Body of pancreas (tissue), 4 donors: ENCODE data around the gene CTNNA2.

Source experiments
- POLR2A ChIP-seq, 3 donors: fragments of 450-650 bp; IDR thresholded peaks; one replicate each; pipeline ENCODE4 v1.6.1; 2016; ENCODE audit warnings: antibody characterized with exemption in 3 of 3, mild to moderate bottlenecking in 2 of 3
- TF ChIP-seq, protein P1 (sequence below), 7 experiments: fragments of 450-650 bp in 4 of 7; fragments of 200-600 bp in 3 of 7; sonication (generic) in 3 of 7; IDR thresholded peaks; one replicate each; pipeline ENCODE4 v1.5.1; 2016 to 2019; ENCODE audit warnings: antibody characterized with exemption in 7 of 7

DNA sequence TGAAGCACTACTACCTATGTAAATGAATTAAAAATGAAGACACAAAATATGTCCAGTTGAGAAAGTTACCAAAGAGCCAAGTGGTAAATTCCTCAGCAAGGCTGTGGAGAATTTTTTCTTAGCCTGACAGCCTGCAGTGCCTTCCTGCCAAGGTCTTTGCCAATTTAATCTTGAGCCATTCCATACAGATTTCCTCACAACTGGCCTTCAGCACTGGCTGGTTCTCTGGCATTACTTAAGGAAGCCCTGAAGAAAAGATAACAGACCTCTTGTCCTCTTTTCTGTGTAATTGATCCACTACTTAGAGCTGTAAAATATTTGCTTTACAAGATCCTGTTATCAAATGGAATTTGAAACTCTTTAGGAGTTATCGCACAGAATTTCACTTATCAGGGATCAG is 1125.9 kb downstream of the CTNNA2 start:
- TF ChIP-seq, protein P1, sequence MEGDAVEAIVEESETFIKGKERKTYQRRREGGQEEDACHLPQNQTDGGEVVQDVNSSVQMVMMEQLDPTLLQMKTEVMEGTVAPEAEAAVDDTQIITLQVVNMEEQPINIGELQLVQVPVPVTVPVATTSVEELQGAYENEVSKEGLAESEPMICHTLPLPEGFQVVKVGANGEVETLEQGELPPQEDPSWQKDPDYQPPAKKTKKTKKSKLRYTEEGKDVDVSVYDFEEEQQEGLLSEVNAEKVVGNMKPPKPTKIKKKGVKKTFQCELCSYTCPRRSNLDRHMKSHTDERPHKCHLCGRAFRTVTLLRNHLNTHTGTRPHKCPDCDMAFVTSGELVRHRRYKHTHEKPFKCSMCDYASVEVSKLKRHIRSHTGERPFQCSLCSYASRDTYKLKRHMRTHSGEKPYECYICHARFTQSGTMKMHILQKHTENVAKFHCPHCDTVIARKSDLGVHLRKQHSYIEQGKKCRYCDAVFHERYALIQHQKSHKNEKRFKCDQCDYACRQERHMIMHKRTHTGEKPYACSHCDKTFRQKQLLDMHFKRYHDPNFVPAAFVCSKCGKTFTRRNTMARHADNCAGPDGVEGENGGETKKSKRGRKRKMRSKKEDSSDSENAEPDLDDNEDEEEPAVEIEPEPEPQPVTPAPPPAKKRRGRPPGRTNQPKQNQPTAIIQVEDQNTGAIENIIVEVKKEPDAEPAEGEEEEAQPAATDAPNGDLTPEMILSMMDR (IDR thresholded peaks at IDR 0.05), result no peak
- TF ChIP-seq POLR2A (IDR thresholded peaks at IDR 0.05), result no peak
